ENCODE data around the gene ATE1.

DNA sequence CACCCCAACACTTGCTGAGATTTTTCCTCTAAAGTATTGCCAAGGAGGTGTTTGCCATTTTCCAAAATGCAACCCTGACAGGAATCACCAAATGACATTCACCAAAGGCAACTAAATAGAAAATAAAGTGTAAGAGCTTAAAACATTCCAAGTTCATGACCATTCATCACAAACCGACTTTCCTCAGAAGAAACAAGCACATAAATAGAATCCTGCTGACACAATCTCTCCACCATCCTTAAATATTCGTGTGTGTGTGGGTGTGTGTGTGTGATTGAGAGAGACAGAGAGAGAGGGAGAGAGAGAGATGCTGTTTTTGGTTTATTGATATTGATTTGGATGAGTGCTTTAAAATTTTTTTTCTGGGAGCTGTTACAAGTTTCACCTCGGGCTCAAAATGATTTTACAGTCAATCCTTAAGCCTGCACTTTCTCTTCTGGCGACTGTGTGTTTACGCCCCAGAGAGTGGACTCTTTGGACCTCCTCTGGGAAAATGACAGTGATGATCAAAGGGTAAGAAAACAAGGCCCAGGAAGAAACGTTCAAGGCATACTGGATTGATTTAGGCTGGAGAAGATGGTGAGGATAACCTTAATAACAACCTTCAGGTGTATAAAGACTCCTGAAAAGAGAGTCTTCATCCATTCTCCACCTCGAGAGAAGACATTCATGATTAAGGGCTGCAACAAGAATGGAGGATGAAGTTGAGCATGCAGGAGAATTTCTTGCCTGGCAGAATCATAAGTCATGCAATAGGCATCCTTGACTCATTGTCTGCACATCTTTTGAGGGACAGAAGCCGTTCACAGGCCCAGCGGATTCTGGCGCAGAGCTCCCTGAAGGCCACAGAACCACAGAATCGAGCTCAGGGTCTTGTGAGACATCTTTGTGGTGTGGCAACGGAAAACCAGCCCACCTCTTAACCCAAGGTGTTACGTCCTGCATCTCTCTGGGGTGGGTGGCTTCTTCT, 225.2 kb downstream of the ATE1 start:
- TF ChIP-seq FOXM1 (IDR thresholded peaks at IDR 0.05; ENCODE audit: borderline replicate concordance) (no peak), SP1 (IDR thresholded peaks at IDR 0.05) (no peak), FOXA1 (IDR thresholded peaks at IDR 0.05) (no peak), FOXK2 (IDR thresholded peaks at IDR 0.05) (no peak), NFRKB (IDR thresholded peaks at IDR 0.05) (no peak), ARNT (IDR thresholded peaks at IDR 0.05) (no peak), HDGF (IDR thresholded peaks at IDR 0.05; ENCODE audit: borderline replicate concordance) (no peak), SUZ12 (IDR thresholded peaks at IDR 0.05) (no peak), L3MBTL2 (conservative IDR thresholded peaks at IDR 0.05) (no peak), LEF1 (IDR thresholded peaks at IDR 0.05; ENCODE audit: borderline replicate concordance) (no peak), CTBP1 (IDR thresholded peaks at IDR 0.05; ENCODE audit: borderline replicate concordance) (no peak), BHLHE40 (IDR thresholded peaks at IDR 0.05; ENCODE audit: borderline replicate concordance) (no peak), TARDBP (IDR thresholded peaks at IDR 0.05) (no peak), ELF4 (IDR thresholded peaks at IDR 0.05) (no peak)

Measured in HEK293T (cell line).